CD4-positive, alpha-beta T cell treated with Interleukin-10 for 1 hour (primary cell): ENCODE data around the gene KCNJ4.
"Not testable (repeated sequence)": the region's sequence is repeated elsewhere in the genome, so short reads cannot be mapped to it uniquely, and the experiment has no call there.

Experiments
- DNase-seq: peaks from one replicate; pipeline ENCODE4 v3.0.0-alpha.2; 2020

Gene KCNJ4

DNA sequence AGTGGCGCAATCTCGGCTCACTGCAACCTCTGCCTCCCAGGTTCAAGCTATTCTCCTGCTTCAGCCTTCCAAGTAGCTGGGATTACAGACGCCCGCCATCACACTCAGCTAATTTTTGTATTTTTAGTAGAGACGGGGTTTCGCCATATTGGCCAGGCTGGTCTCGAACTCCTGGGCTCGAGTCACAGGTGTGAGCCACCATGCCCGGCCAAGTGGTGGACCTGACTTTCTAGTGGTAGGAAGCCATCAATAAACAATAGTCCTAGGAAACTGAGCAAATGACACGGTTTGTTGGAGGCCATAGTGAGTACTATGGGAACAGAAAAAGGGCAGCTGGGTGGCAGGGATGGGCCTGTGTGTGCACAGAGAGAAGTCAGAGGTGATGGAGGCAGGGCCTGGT lies 15.2 kb upstream of the KCNJ4 start:
- not testable (repeated sequence) for DNase-seq

DNA sequence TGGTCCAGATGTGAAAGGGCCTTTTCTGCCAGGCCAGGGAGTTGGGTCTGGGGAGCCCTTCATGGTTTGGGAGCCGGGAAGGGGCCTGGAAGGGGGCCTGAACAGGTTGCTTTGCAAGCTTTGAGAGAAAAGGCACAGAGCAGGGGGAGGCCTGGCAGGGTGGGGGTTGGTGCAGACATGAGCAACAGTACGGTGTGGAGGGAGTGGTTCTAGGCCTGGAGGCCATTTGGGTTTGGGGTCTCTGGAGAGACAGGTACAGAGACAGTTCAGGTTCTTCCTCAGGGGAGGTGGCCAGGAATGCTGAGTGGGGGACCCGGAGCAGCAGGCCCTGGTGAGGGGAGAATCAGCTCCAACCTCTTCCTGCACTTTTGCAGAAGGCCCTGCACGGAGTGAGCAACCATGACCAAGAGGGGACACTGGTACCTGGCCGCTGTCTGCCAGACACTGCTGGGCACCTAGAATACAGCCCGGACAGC lies 14.3 kb upstream of the KCNJ4 start:
- no peak for DNase-seq

DNA sequence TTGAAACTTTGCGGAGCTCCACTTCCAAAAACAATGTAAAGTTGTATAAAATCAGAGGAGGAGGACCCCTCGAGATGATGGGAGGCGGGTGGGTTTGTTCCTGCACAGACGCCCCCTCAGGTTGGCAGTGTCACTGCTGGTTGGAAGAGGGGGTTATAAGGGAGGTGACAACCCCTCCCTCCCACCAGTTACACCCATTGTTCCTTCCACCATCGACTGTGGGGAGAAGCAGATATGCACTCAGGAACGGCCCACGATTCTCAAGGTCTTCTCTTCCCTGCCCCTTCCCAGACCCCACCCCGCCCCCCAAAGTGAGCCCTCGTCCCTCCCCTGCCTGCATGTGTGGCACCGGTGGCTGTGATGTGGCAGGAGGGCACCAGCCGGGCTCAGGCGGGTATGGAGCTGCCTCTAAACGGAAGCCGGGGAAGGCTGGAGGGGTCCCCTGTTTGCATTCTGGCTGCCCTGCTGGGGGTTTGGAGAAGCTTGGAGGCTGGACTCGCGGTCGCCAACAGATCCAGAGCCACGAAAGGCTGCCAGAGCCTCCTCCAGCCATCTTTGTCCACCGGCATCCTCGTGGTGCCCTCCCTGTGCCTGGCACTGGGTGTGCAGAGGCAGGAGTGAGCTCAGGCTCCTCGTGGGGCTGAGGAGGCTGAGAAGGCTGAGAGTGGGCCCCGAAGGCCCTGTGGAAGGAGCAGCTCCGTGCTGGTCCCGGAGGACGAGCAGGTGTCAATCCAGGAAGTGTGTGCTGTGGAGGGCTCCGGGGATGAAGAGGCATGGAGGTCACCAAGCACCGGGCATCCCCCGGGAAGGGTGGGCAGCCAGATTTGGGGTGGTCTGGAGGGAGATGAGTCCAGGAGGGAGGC lies 13.7 kb upstream of the KCNJ4 start:
- DNase-seq = no peak

DNA sequence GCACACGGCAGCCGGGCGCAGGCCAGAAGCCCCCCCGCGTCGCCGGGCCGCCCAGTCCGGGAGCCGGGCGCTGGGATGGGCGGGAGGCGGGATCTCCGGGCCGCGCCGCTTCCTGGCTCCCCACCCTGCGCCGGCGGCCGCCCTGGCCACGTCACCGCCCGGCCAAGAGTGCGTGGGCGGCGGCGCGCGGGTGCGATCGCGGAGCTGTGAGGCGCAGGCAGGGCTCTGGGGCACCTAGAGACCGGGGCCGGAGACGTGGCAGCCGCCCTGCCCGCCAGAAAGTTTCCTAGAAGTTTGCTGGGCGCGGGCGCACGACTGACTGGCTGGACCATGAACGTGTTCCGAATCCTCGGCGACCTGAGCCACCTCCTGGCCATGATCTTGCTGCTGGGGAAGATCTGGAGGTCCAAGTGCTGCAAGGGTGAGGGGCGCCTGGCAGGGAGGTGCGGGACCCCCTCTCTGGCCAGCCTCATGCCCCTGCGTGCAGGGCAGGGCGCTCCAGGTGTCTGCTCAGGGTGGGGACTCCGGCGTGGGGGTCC lies 13.0 kb upstream of the KCNJ4 start, which contains the start of gene KDELR3:
KDELR3 (plus strand) TSS at position 193 of the 539 bp plus-strand sequence; CDS start at position 331, 138 bp downstream.
- peak; percentile 35 for DNase-seq

DNA sequence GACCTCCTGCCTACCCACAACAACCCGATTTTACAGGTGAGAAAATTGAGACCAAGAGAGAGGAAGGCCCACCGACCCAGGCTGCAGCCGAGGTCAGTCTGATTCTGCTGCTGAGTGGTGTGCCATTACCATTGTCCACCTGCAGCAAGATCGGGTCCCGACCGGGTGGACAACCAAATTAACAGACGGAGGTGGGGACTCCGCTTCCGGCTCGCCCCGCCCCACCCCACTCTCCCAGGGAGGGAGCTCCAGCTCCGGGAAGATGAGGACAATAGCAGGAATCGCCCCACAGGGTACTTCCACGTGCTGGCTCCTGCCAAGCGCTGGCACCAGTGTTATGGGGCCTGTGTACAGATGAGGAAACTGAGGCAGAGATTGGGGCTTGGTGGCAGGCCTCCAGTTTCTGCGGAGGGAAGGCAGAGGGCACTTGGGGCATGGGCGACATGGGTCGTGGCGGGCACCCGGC lies 12.5 kb upstream of the KCNJ4 start:
- DNase-seq = no peak

DNA sequence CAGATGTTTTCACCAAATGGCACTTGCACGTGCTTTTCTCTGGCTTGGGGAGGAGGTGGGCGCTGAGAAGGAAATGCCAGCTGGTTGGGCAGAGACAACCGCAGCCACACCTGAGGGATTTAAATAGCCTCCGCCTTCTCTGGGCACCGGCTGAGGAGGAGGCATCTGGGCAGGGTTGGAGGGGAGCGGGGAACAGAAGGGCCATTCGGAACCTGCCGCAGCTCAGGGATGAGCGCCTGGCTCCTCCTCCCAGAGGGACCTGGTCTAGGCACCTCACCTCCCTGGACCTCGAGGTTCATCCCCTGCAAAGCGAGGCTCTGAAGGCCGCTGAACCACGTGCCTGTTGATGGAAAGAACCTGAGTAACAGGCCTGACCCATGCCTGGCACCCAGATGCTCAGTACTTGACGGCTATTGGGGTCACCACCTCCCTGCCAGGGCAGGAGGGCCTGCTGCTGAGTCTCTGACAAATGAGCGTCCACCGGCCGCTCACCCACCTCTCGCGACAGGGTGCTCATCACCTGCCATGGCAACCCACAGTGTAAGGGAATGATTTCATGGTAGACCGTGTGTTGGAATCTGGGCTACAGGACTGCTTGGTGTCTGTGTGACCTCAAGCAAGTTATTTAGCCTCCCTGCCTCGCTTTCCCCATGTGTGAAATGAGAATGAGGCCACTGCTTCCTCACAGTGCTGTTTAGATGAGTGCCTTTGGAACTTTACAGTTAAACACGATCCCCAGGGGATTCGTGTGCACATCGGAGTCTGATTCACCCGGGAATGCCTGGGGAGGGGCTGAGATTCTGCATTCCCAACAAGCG lies 10.9 kb upstream of the KCNJ4 start:
- no peak for DNase-seq

DNA sequence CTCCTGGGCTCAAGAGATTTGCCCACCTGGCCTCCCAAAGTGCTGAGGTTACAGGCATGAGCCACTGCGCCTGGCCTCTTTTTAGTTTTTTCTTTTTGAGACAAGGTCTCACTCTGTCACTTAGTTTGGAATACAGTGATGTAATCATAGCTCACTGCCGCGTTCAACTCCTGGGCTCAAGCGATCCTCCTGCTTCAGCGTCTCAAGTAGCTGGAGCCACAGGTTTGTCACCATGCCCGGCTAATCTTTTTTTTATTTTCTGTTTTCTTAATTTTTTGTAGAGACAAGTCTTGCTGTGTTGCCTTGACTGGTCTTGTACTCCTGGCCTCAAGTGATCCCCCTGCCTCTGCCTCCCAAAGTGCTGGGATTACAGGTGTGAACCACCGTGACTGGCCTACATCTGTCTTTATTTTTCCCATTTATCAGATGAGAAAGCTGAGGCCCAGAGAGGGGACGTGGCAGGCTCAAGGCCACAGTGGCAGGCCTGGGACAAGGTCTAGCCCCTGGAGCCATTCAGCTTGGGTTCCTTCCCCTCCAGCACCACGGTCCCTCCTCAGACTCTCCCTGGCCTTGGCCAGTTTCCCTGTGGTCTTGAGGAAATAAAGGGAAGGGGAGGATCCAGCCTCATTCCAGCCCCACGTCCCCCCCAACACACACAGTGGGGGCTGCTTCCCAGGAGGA lies 10.1 kb upstream of the KCNJ4 start:
- DNase-seq = no peak

DNA sequence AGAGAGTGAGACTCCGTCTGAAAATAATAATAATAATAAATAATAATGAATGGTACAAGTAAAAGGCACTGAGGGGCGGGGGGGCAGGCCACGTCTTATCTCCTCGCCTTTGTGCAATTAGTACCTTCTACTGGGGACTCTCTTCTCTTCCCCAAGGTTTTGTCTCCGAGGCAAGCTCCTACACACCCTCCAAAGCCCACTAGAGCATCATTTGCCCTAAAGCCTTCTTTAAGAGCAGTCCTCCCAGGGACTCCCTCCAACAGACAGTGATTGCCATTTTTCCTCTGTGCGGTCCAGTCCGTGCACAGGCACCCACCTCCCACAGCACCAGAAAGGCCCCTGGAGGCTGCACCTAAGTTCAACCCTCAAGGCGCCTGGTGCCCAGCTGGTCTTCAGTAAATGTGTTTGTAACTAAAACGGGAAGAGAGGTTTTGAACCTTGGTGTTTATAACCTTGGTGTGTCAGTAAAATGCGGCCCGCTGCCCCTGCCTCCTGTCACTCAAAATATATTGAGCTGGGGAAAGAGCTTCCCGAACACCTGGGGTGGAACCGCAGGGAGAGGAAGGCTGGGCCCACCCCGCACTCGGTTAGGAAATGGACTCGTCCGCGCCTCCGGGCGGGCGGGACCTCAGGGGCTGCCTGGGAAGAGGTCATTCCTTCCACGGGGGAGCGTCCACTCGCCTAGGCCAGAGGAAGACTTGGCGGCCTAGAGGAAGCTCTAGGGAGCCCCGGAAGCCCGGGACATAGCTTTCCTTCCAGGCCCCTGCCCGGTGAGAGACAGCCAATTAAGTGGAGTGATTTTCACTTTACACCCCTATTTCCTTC lies 8.2 kb upstream of the KCNJ4 start:
- DNase-seq = no peak

DNA sequence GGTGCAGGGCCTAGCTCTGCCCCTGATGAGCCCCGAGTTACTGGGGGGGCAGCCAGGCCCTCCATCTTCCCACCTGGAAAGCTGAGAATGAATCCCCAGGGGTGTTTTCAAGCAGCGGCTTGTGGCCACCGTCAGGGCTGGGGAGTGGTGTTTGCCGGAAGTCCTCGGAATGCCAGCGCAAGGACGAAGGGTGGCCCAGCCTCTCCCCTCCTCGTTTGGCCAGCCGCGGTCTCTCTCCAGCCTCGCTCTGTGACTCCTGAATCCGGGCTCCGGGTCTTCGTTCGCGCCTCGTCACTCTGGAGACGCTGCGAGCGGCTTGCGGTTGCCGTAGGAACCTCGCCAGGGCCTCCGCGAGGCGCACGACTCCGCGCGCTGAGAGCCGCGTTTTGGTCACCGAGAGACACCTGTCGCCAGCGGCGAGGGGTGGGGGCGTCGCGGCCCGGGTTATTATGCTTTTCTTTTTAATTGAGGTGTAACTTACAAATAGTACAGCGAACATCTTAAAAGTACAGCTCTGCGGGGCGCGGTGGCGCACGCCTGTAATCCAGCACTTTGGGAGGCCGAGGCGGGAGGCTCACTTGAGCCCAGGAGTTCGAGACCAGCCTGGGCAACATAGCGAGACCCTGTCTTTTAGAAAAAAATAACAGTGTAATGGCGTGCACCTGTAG lies 6.5 kb upstream of the KCNJ4 start:
- peak; percentile 52 for DNase-seq

DNA sequence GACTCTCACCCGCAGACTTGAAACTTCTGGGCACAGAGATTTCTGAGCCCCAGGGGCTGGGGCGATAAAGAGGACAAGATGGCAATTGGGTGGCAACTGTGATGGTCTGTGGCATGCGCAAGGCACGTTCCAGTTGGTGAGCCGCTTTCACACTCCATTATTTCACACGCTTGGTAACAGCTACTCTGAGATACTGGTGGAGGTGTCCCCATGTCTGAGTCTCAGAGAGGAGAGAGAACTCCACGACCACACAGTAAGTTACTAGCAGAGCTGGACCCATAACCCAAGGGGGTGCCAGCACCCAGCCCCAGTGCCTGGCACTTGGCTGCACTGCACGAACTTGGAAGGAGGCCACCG lies 6.0 kb upstream of the KCNJ4 start:
- DNase-seq = no peak

DNA sequence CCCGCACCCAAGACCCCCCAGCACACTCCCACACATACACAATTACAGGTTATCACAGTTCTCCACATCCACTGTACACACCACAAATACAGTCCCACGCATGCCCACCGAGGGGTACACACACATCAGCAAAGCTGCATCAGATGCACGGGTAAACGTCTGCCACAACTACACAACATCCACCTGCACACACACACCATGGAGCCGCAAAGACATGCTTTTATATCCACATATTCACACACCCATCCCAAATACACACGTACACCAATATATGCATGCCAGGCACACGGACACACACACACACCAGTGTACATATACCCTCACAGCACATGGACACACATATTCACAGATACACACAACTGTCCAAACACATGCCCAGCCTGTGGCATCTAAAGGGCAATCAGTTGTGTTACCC lies 5.4 kb upstream of the KCNJ4 start:
- DNase-seq = no peak

DNA sequence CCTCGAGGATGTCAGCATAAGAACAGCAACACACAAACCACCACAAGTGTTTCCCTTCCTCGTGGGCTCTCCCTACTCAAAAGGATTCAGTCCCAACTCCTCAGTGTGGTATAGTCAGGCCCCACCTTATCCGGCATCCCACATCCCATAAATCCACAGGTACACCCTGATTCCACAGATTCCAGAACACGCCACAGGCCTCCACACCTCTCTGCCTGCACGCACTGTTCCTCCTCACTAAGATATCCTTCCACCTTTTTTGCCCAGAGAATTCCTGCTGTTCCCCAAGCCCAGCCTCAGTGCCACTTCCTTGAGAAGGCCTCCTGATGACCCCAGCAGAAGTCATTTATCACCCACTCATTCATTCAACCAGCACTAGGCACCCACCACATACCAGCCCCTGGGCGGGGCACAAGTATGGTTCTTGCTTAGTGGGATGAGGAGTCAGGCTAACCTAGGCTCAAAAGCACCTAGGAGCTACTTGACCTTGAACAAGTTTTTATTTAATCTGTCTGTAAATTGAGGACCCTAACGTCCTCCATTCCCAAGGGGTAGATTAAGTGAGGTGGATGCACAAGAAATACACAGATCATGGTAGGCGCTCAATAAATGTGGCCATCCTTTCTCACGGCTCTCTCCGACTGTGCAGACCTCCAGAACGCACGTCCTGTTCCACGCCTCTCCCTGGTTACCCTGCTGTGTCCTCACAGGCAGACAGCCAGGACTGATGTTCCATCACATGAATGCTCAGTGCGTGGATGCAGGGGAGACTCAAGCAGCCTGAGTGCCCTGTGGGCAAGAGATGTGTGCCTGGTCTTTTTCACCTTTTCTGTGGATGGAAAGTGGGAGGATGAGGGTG lies 2.1 kb upstream of the KCNJ4 start:
- DNase-seq = no peak

DNA sequence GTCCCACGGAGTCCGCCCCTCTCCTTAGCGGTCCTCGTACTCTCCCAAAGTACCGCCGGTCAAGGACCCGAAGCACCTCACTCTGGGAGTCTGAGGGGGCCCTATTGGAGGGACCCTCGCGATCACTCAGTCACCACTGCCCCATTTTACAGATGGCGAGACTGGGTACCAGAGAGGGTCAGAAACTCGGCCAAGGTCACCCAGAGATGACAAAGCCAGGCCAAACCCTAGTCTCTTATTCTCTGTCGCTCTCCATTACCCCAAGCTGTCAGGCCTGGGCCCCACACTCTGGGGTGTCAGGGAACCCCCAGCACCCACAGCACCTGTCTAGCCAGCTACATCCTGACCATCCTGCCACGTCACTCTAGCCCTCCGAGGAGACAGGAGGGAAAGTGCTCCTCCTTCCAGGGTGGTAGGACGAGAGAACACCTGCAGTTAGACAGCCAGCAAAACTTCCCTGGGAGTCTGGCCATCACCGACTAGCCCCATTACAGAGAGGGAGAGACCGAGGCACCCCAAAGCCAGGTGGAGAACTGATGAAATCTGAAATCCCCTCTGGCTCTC lies 1.4 kb upstream of the KCNJ4 start:
- no peak for DNase-seq

DNA sequence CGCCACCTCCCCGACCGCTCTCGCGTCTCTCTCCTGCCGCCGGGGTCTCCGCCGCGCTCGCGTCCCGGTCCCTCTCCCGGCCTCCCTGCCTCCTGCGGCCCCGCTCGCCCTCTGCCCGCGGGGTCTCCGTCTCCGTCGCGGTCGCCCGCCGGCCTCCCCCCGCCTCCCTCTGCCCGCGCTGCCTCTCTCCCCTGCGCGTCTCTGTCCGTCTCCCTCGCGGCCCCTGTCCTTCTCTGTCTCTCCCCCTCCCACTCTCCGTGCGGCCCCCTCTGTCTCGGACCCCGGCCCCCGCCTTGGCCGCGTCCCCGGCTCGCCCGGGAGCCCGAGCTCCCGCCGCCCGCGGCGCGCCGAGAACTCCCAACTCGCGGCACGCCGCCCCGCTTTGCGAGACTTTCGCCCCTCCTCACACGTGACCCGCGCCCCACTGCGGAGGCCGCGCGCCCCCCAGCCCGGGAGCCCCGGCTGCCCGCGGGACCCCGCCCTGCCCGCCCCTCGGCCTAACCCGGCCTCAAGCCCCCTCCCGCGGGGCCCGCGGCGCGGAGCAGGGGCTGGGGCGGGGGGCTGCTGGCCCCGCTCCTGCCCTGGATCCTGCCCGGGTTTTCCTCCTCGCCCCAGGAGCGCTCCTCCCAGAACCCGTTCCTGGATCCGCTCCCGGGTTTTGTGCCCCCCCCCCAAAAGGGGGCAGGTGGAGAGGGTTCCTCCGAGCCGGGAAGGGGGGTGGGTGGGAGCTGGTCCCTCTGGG lies 702 bp upstream of the KCNJ4 start:
- no peak for DNase-seq

DNA sequence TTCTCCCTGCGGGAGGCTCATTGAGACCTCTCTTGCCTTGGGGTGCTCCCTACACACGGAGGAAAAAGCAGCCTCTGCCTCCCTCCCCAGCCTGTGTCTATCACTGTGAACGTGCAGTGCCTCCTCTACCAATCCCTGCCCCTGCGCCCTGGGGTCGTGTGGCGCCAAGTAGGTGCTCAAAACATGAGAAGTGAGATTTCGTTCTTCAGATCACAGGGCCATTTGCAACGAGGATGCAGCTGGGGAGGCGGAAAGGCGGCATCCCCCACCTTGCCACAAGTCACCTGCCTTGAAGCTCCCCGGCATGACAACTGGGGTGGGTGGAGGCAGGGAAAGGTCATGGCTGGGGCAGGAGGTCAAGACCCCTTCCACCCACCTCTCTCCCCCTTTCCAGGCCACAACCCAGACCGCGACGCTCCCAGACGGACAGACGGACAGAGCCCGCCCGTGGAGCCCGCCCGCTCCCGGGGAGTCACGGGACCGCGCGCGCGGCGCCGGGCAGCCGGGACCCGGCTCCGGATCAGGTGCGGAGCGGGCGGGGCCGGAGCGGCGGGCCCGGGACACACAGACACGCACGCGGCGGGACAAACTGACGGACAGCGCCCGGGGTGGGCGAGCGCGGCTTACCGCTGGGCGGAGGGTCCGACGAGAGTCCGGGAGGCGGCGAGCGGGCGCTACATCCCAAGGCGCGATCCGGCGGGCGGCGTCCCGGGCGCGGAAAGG lies 485 bp downstream of the KCNJ4 start:
- DNase-seq = peak; percentile 10

DNA sequence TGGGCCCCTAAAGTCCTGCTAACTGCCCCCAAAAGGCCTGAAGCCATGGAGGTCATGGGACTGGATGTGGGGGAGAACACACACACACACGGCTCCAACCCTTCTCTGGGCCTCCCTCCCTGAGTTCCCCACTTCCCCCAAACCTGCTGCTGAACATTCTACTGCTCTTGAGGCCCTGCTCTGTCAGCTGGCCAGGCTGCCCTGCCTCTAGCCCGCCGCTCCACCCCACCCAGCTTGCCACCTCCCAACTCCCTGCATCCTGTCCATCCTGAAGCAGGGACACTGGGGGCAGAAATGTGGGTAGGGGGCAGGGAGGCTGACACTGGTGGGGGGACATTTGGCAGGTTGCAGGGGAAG lies 1.0 kb downstream of the KCNJ4 start:
- no peak for DNase-seq

DNA sequence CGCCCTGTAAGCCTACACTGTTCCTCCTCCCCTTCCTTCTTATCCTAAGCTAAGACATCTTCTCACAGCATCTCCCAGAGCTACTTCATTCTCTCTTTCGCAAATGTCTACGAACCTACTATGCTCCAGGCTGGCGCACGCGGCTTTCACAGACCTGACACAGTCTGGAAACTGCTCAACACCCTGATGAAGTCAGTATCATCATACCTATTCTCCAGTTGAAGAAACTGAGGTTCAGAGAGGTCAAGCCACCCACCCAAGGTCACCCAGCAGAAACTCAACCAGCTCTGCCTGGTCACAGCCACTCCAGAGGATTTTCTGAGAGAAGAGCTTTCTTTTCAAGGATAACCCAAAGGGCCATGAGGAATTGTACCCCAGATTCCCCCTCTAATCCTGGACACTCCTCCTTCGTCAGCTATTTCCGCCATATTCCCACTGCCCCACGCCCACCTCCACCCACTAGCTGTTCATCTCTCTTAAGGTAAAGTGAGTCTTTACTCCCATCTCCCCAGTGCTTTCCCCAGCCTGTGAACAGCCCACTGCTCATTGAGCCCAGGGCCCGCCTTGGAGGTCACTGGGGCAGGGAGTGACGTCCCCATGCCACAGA lies 1.8 kb downstream of the KCNJ4 start:
- DNase-seq = no peak

DNA sequence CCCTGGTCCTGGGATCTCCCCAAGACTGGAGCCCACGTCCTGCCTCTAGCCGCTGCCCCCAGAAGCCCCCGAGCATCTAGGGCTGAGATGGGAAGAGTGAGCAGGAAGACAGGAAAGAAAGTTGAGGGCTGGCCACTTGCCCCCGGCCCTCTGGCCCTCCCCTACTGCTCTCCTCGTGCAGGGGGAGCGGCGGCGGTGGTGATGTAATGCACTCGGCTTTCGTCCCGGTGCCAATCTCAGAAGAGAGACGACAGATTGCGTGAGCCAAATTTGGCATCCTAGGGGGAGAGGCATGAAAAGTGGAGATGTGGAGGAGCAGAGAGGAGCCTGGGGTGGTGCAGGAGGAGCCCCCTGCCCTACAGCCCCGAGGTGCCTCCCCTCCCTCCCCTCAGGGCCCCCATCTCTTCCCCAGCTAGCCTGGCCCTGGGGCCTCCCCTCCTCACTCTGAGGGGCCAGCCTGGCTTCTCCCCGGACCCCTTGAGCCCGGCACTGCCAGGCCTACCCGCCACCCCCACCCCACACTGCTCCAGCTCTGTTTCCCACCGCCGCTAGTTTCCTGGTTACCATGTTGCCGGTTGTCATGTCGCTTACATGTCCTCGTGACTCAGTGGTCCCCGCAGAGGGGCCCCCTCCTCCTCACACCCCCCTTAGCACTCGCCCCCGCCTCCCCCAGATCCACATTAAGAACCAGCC lies 2.5 kb downstream of the KCNJ4 start:
- DNase-seq = no peak
